IMR-90 (cell line): ENCODE results near the gene OTOGL. TPM values are rescaled to one million over a fixed set of nuclear protein-coding genes. Genes with fewer than 3 reads are reported as not detected.

Experiments used
- ATAC-seq: fragments of 200-7000 bp; cut with Tn5 transposase; 2 replicates; pipeline ENCODE4 v1.9.1; 2020; ENCODE audit warnings: low read depth, mild to moderate bottlenecking, moderate library complexity
- BruUV-seq: library from RNA; stranded (reverse); fragments of 400-500 nt; replicated peaks from 2 replicates; lab custom pipeline; 2021; lab: Mats Ljungman, UMichigan
- CTCF ChIA-PET: fragments of 300-600 bp; formaldehyde crosslinking; extraction: SDS; loops from one replicate; lab custom pipeline; 2021; ENCODE audit warnings: antibody characterized with exemption; lab: Yijun Ruan, JAX
- POLR2A ChIA-PET: fragments of 300-600 bp; sonication (Branson Sonifier 250); formaldehyde crosslinking; loops from one replicate; lab custom pipeline; 2022; ENCODE audit warnings: antibody characterized with exemption; ENCODE audit not compliant: unreplicated experiment; lab: Charles Lee
- DNase-seq: peaks from one replicate; pipeline ENCODE4 v3.0.0; 2013
- H2AFZ ChIP-seq: replicated peaks from 2 replicates; pipeline ENCODE3; 2013; ENCODE audit warnings: low read length, mild to moderate bottlenecking; ENCODE audit not compliant: poor library complexity
- H2AK5ac ChIP-seq: 2 replicates; pipeline ENCODE4 v1.6.1; 2013; ENCODE audit warnings: low read depth, low read length, inconsistent platforms
- H2AK9ac ChIP-seq: replicated peaks from 2 replicates; pipeline ENCODE3; 2013; ENCODE audit warnings: mild to moderate bottlenecking, low read depth, low read length, moderate library complexity; ENCODE audit not compliant: poor library complexity
- H2BK120ac ChIP-seq: 2 replicates; pipeline ENCODE4 v1.6.1; 2013; ENCODE audit warnings: low read depth, low read length, inconsistent platforms
- H2BK15ac ChIP-seq: 3 replicates; pipeline ENCODE4 v1.6.1; 2013; ENCODE audit warnings: low read depth, low read length, inconsistent platforms
- H2BK20ac ChIP-seq: 2 replicates; pipeline ENCODE4 v1.6.1; 2013; ENCODE audit warnings: low read depth, mild to moderate bottlenecking, inconsistent platforms, low read length, moderate library complexity
- H2BK5ac ChIP-seq: 2 replicates; pipeline ENCODE4 v1.6.1; 2013; ENCODE audit warnings: mild to moderate bottlenecking, low read depth, low read length, inconsistent platforms; ENCODE audit not compliant: poor library complexity, severe bottlenecking
- H3K14ac ChIP-seq: replicated peaks from 2 replicates; pipeline ENCODE4 v1.6.1; 2013; ENCODE audit warnings: low read depth, low read length, inconsistent platforms
- H3K18ac ChIP-seq: 2 replicates; pipeline ENCODE4 v1.6.1; 2013; ENCODE audit warnings: low read depth, low read length, control low read depth
- H3K23ac ChIP-seq: 2 replicates; pipeline ENCODE4 v1.6.1; 2013; ENCODE audit warnings: low read depth, low read length, inconsistent platforms
- H3K27ac ChIP-seq: 2 replicates; pipeline ENCODE4 v1.5.1; 2013; ENCODE audit warnings: mild to moderate bottlenecking, control low read depth, low read length; ENCODE audit not compliant: insufficient read depth
- H3K27me3 ChIP-seq: 2 replicates; pipeline ENCODE4 v1.6.1; 2013; ENCODE audit warnings: low read length; ENCODE audit not compliant: control insufficient read depth, insufficient read depth
- H3K36me3 ChIP-seq: 2 replicates; pipeline ENCODE4 v1.6.1; 2013; ENCODE audit warnings: low read length, mixed read lengths; ENCODE audit not compliant: control insufficient read depth, insufficient read depth
- H3K4ac ChIP-seq: 2 replicates; pipeline ENCODE4 v1.6.1; 2013; ENCODE audit warnings: low read depth, low read length, inconsistent platforms
- H3K4me1 ChIP-seq: 2 replicates; pipeline ENCODE4 v1.6.1; 2013; ENCODE audit warnings: low read length, mixed read lengths; ENCODE audit not compliant: control insufficient read depth, insufficient read depth
- H3K4me2 ChIP-seq: 2 replicates; pipeline ENCODE4 v1.6.1; 2013; ENCODE audit warnings: low read depth, mild to moderate bottlenecking, control low read depth, low read length, moderate library complexity
- H3K4me3 ChIP-seq: 2 replicates; pipeline ENCODE4 v1.5.1; 2013; ENCODE audit warnings: low read depth, mild to moderate bottlenecking, control low read depth, low read length, moderate library complexity; ENCODE audit not compliant: insufficient read depth
- H3K56ac ChIP-seq: 2 replicates; pipeline ENCODE4 v1.6.1; 2013; ENCODE audit warnings: low read length, inconsistent platforms; ENCODE audit not compliant: insufficient read depth; ENCODE audit errors: extremely low read depth
- H3K79me1 ChIP-seq, 2 experiments: 2 replicates each; pipeline ENCODE4 v1.6.1; 2013; ENCODE audit warnings: low read length in 2 of 2, inconsistent platforms in 1 of 2, low read depth in 1 of 2
- H3K9ac ChIP-seq: 2 replicates; pipeline ENCODE4 v1.6.1; 2013; ENCODE audit warnings: low read depth, low read length, control low read depth
- H3K9me1 ChIP-seq: 2 replicates; pipeline ENCODE4 v1.6.1; 2013; ENCODE audit warnings: low read length, inconsistent platforms; ENCODE audit not compliant: insufficient read depth
- H3K9me3 ChIP-seq: 2 replicates; pipeline ENCODE4 v1.6.1; 2013; ENCODE audit warnings: low read length; ENCODE audit not compliant: control insufficient read depth, insufficient read depth
- H4K20me1 ChIP-seq: 2 replicates; pipeline ENCODE4 v1.6.1; 2013; ENCODE audit warnings: low read length, inconsistent platforms; ENCODE audit not compliant: insufficient read depth
- H4K5ac ChIP-seq: 2 replicates; pipeline ENCODE4 v1.6.1; 2013; ENCODE audit warnings: mild to moderate bottlenecking, low read depth, low read length, control low read depth
- H4K8ac ChIP-seq, 2 experiments: 2 replicates each; pipeline ENCODE4 v1.6.1; 2013; ENCODE audit warnings: low read depth in 2 of 2, low read length in 2 of 2, control low read depth in 1 of 2, inconsistent platforms in 1 of 2
- H4K91ac ChIP-seq: 2 replicates; pipeline ENCODE4 v1.6.1; 2013; ENCODE audit warnings: low read depth, low read length, inconsistent platforms; ENCODE audit not compliant: insufficient read depth
- BHLHE40 ChIP-seq: fragments of 150-350 bp; IDR thresholded peaks from 2 replicates; pipeline ENCODE4 v1.6.1; 2016; ENCODE audit warnings: mild to moderate bottlenecking, low read depth, low read length
- CEBPB ChIP-seq: IDR thresholded peaks from 2 replicates; pipeline ENCODE4 v1.6.1; 2012; ENCODE audit warnings: low read depth, low read length, improper control_type of control experiment
- CHD1 ChIP-seq: IDR thresholded peaks from 2 replicates; pipeline ENCODE4 v1.6.1; 2012; ENCODE audit warnings: low read depth, low read length, improper control_type of control experiment
- FOS ChIP-seq: fragments of 150-350 bp; IDR thresholded peaks from 2 replicates; pipeline ENCODE4 v1.6.1; 2016; ENCODE audit warnings: low read depth, low read length
- MAZ ChIP-seq: IDR thresholded peaks from 2 replicates; pipeline ENCODE4 v1.6.1; 2012; ENCODE audit warnings: low read depth, mild to moderate bottlenecking, low read length, improper control_type of control experiment, moderate library complexity, borderline replicate concordance
- MXI1 ChIP-seq: IDR thresholded peaks from 2 replicates; pipeline ENCODE4 v1.6.1; 2012; ENCODE audit warnings: low read depth, mild to moderate bottlenecking, low read length, moderate library complexity, borderline replicate concordance
- RFX5 ChIP-seq: IDR thresholded peaks from 2 replicates; pipeline ENCODE4 v1.8.0; 2012; ENCODE audit warnings: low read depth, mild to moderate bottlenecking, low read length, moderate library complexity
- USF2 ChIP-seq: fragments of 150-350 bp; IDR thresholded peaks from 2 replicates; pipeline ENCODE4 v1.6.1; 2017; ENCODE audit warnings: mild to moderate bottlenecking, antibody characterized with exemption, low read length, low read depth
- WGBS, 2 experiments: methylation state at CpG; one replicate each; pipeline versions ENCODE4 v1.1.5 to v1.1.7; 2013; ENCODE audit warnings: missing lambda C conversion rate in 2 of 2; ENCODE audit not compliant: insufficient read length in 1 of 2; ENCODE audit errors: extremely low coverage in 2 of 2; 5-methylcytosine and 5-hydroxymethylcytosine counted together
- dilution Hi-C: fragments of 300-500 bp; cut with HindIII; formaldehyde crosslinking; loops from one replicate; pipeline ENCODE4 v1.14.3; 2018; ENCODE audit warnings: low sequenced_read_pairs; ENCODE audit not compliant: unreplicated experiment
- in situ Hi-C: fragments of 300-500 bp; cut with MboI; formaldehyde crosslinking; loops from 3 replicates; pipeline ENCODE4 v1.14.3; 2019; ENCODE audit warnings: low sequenced_read_pairs, inconsistent platforms, mixed read lengths
- intact Hi-C: fragments of 100-400 bp; cut with micrococcal nuclease; formaldehyde crosslinking; loops from 2 replicates; pipeline ENCODE4 v1.10.0; 2022
- polyA plus RNA-seq, 3 experiments: library from polyadenylated mRNA; depleted of rRNA; stranded (reverse); fragments of >200 nt; gene quantifications; 2 replicates each; pipeline ENCODE4 v1.2.3, GENCODE V29; 2012; ENCODE audit warnings: low replicate concordance in 1 of 3
- total RNA-seq: library from RNA; depleted of rRNA; stranded (reverse); fragments of >200 nt; gene quantifications from 2 replicates; pipeline ENCODE4 v1.2.3, GENCODE V29; 2012

Gene OTOGL
- total and polyA plus RNA-seq, 2 of the 4 experiments (the other 2 are of a cell fraction), result 0.10 to 0.18 TPM

- in situ Hi-C loops (loop anchor here (5.0 to 25.0 kb wide), 2 partner anchors 65 to 560 kb away; no protein-coding TSS in a partner anchor), dilution Hi-C loops (no loop called here), intact Hi-C loops (loop anchor here (5.0 kb wide), 1 partner anchor 35 kb away; no protein-coding TSS in a partner anchor)
- no peaks in the 10 kb centered on the region for H4K20me1 ChIP-seq
- H2AK9ac ChIP-seq, result no peak overlapping the region
- no peak overlapping the region for H3K23ac ChIP-seq
- H2BK20ac ChIP-seq, result no peak overlapping the region
- DNase-seq (no peak), ATAC-seq (no peak)
- no peaks in the 10 kb centered on the region for H3K4me1 ChIP-seq
- no peak overlapping the region for H3K4me2 ChIP-seq
- no peaks in the 10 kb centered on the region for H3K9me3 ChIP-seq
- H3K79me1 ChIP-seq, result no peaks in the 10 kb centered on the region
- no peaks in the 10 kb centered on the region for H3K27me3 ChIP-seq
- no peaks in the 10 kb centered on the region for H3K9me1 ChIP-seq
- H4K91ac ChIP-seq, result no peak overlapping the region
- no CpG with 5 or more reads among the region's 2 CpGs for WGBS, 2 experiments
- no peak overlapping the region for H2BK5ac ChIP-seq
- ChIA-PET CTCF (no interaction called here), POLR2A (no interaction called here)
- no TSS peak for BruUV-seq
- H2BK120ac ChIP-seq, result no peak overlapping the region
- no peak overlapping the region for H3K4ac ChIP-seq
- no peak overlapping the region for H3K27ac ChIP-seq
- no peak overlapping the region for H3K9ac ChIP-seq
- H2BK15ac ChIP-seq, result no peak overlapping the region
- no peak overlapping the region for H3K56ac ChIP-seq
- no peak overlapping the region for H3K4me3 ChIP-seq
- H3K14ac ChIP-seq, result no peak overlapping the region
- no peaks in the 10 kb centered on the region for H3K36me3 ChIP-seq
- H3K18ac ChIP-seq, result no peak overlapping the region
- TF ChIP-seq CHD1 (no peak), CEBPB (no peak), RFX5 (no peak), MAZ (no peak), USF2 (no peak), MXI1 (no peak), FOS (no peak), BHLHE40 (no peak)
- no peak overlapping the region for H2AFZ ChIP-seq
- no peak overlapping the region for H4K8ac ChIP-seq
- H2AK5ac ChIP-seq, result no peak overlapping the region
- no peak overlapping the region for H4K5ac ChIP-seq
Observed at GRCh38 chr12:80201908-80202307, 102.6 kb downstream of the OTOGL start.
